PC-9 (cell line): ENCODE results near the gene UBQLN3. TPM values are rescaled to one million over a fixed set of nuclear protein-coding genes. Genes with fewer than 3 reads are reported as not detected.

Source experiments
- BruUV-seq: library from RNA; stranded (reverse); fragments of 400-500 nt; replicated peaks from 2 replicates; lab custom pipeline; 2021; lab: Mats Ljungman, UMichigan
- CTCF ChIA-PET: fragments of 300-600 bp; sonication (Branson Sonifier 250); formaldehyde crosslinking; loops from one replicate; lab custom pipeline; 2022; ENCODE audit warnings: antibody characterized with exemption; lab: Charles Lee
- POLR2A ChIA-PET: fragments of 300-600 bp; sonication (Branson Sonifier 250); formaldehyde crosslinking; loops from one replicate; lab custom pipeline; 2022; ENCODE audit warnings: antibody characterized with exemption; ENCODE audit not compliant: unreplicated experiment; lab: Charles Lee
- DNase-seq, 2 experiments: peaks; one replicate each; pipeline versions ENCODE4 v3.0.0 to v3.0.0-alpha.2; 2015 to 2022; ENCODE audit warnings: mixed read lengths in 1 of 2
- H2AFZ ChIP-seq: fragments of 200-600 bp; sonication (generic); 2 replicates; pipeline ENCODE4 v1.8.1; 2017; ENCODE audit warnings: antibody characterized with exemption
- H3F3A ChIP-seq: fragments of 200-600 bp; sonication (generic); 2 replicates; pipeline ENCODE4 v1.8.1; 2017; ENCODE audit warnings: antibody characterized with exemption, mild to moderate bottlenecking, low read depth; ENCODE audit not compliant: insufficient read depth
- H3K27ac ChIP-seq: fragments of 200-600 bp; sonication (generic); 2 replicates; pipeline ENCODE4 v1.6.1; 2016; ENCODE audit warnings: mixed run types
- H3K27me3 ChIP-seq: fragments of 200-600 bp; sonication (generic); 2 replicates; pipeline ENCODE4 v1.6.1; 2016; ENCODE audit warnings: low read depth, mixed run types; ENCODE audit not compliant: insufficient read depth
- H3K36me3 ChIP-seq: fragments of 200-600 bp; sonication (generic); 2 replicates; pipeline ENCODE4 v1.6.1; 2016; ENCODE audit warnings: low read depth, mixed run types
- H3K4me1 ChIP-seq: fragments of 200-600 bp; sonication (generic); replicated peaks from 2 replicates; pipeline ENCODE4 v1.6.1; 2016; ENCODE audit warnings: mixed run types; ENCODE audit not compliant: insufficient read depth
- H3K4me2 ChIP-seq: fragments of 200-600 bp; sonication (generic); 2 replicates; pipeline ENCODE4 v1.6.1; 2017; ENCODE audit warnings: mixed run types
- H3K4me3 ChIP-seq: fragments of 200-600 bp; sonication (generic); 2 replicates; pipeline ENCODE4 v1.6.1; 2016; ENCODE audit warnings: mixed run types
- H3K79me2 ChIP-seq: fragments of 200-600 bp; sonication (generic); 2 replicates; pipeline ENCODE4 v1.6.1; 2017; ENCODE audit warnings: low read depth, mixed run types
- H3K9me2 ChIP-seq: fragments of 200-600 bp; sonication (generic); 2 replicates; pipeline ENCODE4 v1.8.1; 2017; ENCODE audit warnings: mild to moderate bottlenecking; ENCODE audit not compliant: insufficient read depth
- H3K9me3 ChIP-seq: fragments of 200-600 bp; sonication (generic); 2 replicates; pipeline ENCODE4 v1.8.1; 2016; ENCODE audit warnings: low read depth; ENCODE audit not compliant: insufficient read depth
- H4K20me1 ChIP-seq: fragments of 200-600 bp; sonication (generic); 2 replicates; pipeline ENCODE4 v1.8.1; 2017; ENCODE audit not compliant: insufficient read depth
- CTCF ChIP-seq: fragments of 200-600 bp; sonication (generic); conservative IDR thresholded peaks from 2 replicates; pipeline ENCODE4 v1.6.1; 2017; ENCODE audit warnings: mixed run types, antibody characterized with exemption, mild to moderate bottlenecking, moderate library complexity
- EZH2 ChIP-seq: fragments of 200-600 bp; sonication (generic); IDR thresholded peaks from 2 replicates; pipeline ENCODE4 v1.8.0; 2017; ENCODE audit warnings: antibody characterized with exemption, low read depth
- intact Hi-C: fragments of 100-400 bp; cut with micrococcal nuclease; formaldehyde crosslinking; loops from one replicate; pipeline ENCODE4 v1.10.0; 2022; ENCODE audit not compliant: unreplicated experiment
- total RNA-seq: library from RNA; stranded (reverse); gene quantifications from 2 replicates; pipeline ENCODE4 v1.2.3, GENCODE V29; 2021

The UBQLN3 gene
- total RNA-seq, 1 experiment from 2014 or later, result not detected

GRCh38 chr11:5488798-5489399 is 20.9 kb downstream of the UBQLN3 start:
- POLR2A ChIA-PET, result no interaction called here

GRCh38 chr11:5488385-5488784 is 21.4 kb downstream of the UBQLN3 start, which contains the start of gene OR52D1:
Gene OR52D1, plus strand, starts transcription at chr11:5488685. Its CDS starts 22 bp downstream, at chr11:5488707.
- Histone ChIP-seq H3K27me3 (no peaks in the 10 kb centered on the region), H3K4me1 (no peaks in the 10 kb centered on the region), H3K9me2 (no peaks in the 10 kb centered on the region), H3K27ac (no peak within 1 kb of the TSS), H3K79me2 (no peaks in the 10 kb centered on the region), H3K4me3 (no peak within 1 kb of the TSS), H2AFZ (no peak within 1 kb of the TSS), H3K4me2 (no peak within 1 kb of the TSS), H3K36me3 (no peaks in the 10 kb centered on the region), H3K9me3 (no peaks in the 10 kb centered on the region), H4K20me1 (no peaks in the 10 kb centered on the region), H3F3A (no peaks in the 10 kb centered on the region)
- no TSS peak for BruUV-seq
- no peak for DNase-seq
- intact Hi-C loops, result no loop called here
- TF ChIP-seq CTCF (no peak), EZH2 (no peak)
- ChIA-PET CTCF (no interaction called here), POLR2A (no interaction called here)

More at GRCh38 chr11:5488798-5489399, 20.9 kb downstream of the UBQLN3 start:
- Histone ChIP-seq H4K20me1 (no peaks in the 10 kb centered on the region), H3K9me2 (no peaks in the 10 kb centered on the region), H3K27me3 (no peaks in the 10 kb centered on the region), H3K27ac (no peak overlapping the region), H3K79me2 (no peaks in the 10 kb centered on the region), H3F3A (no peaks in the 10 kb centered on the region), H3K36me3 (no peaks in the 10 kb centered on the region), H3K4me3 (no peak overlapping the region), H2AFZ (no peak overlapping the region), H3K4me1 (no peaks in the 10 kb centered on the region), H3K9me3 (no peaks in the 10 kb centered on the region), H3K4me2 (no peak overlapping the region)
- no TSS peak for BruUV-seq
- intact Hi-C loops, result no loop called here
- CTCF ChIA-PET, result no interaction called here
- TF ChIP-seq CTCF (no peak), EZH2 (no peak)
- DNase-seq, result no peak

GRCh38 chr11:5486421-5486820 is 23.3 kb downstream of the UBQLN3 start:
- BruUV-seq, result no TSS peak
- intact Hi-C loops, result no loop called here
- H4K20me1 ChIP-seq, result no peaks in the 10 kb centered on the region

More at GRCh38 chr11:5486421-5486820, 23.3 kb downstream of the UBQLN3 start:
- H3K36me3 ChIP-seq, result no peaks in the 10 kb centered on the region
- H2AFZ ChIP-seq, result no peak overlapping the region
- no peaks in the 10 kb centered on the region for H3F3A ChIP-seq
- ChIA-PET CTCF (no interaction called here), POLR2A (no interaction called here)
- H3K9me2 ChIP-seq, result no peaks in the 10 kb centered on the region
- no peaks in the 10 kb centered on the region for H3K27me3 ChIP-seq
- no peak for DNase-seq
- H3K9me3 ChIP-seq, result no peaks in the 10 kb centered on the region
- no peaks in the 10 kb centered on the region for H3K4me1 ChIP-seq
- TF ChIP-seq EZH2 (no peak), CTCF (no peak)
- H3K79me2 ChIP-seq, result no peaks in the 10 kb centered on the region
- H3K4me3 ChIP-seq, result no peak overlapping the region
- no peak overlapping the region for H3K4me2 ChIP-seq
- H3K27ac ChIP-seq, result no peak overlapping the region
